ENCODE measurements around the gene USP54.

DNA sequence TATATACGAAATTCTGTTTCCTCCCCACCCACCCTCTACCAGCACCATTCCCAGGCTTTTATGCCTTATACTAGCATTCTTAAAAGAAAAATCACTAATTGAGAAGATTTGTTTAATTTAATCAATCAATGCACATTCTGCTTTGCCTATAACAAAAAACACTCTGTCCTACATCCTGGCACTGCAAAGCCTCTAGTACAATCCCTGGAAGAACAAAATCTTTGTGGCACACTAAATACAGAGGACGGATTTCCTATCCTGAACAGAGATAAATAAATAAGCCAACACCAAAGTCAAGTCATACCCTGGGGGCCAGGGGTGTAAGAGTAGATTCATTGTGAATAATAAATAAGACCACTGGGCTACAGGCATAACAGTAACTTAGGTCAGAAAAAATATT lies 34.3 kb downstream of the USP54 start:
- TF ChIP-seq POLR2AphosphoS5 (IDR thresholded peaks at IDR 0.05; ENCODE audit: borderline replicate concordance, low read depth, low read length) (no peak), EZH2 (IDR thresholded peaks at IDR 0.05) (no peak)
